NCI-H82 treated with DMSO at 0.1 percent for 48 hours (cell line): ENCODE measurements around the gene ZACN.
"Not testable (repeated sequence)": the region's sequence is repeated elsewhere in the genome, so short reads cannot be mapped to it uniquely, and the experiment has no call there.

ENCODE experiments used
- DNase-seq: peaks from one replicate; lab custom pipeline; 2025; ENCODE audit not compliant: unreplicated experiment; lab: John Stamatoyannopoulos, UW

Gene ZACN

GRCh38 chr17:76078860-76079534, at the start of gene ZACN:
Gene ZACN (plus strand): TSS chr17:76079182. CDS start chr17:76079265, 83 bp downstream.
- DNase-seq, result no peak

GRCh38 chr17:76032073-76032779, 46.8 kb upstream of the ZACN start:
- no peak for DNase-seq

GRCh38 chr17:76032780-76033108, 46.2 kb upstream of the ZACN start:
- no peak for DNase-seq

GRCh38 chr17:76033139-76033538, 45.8 kb upstream of the ZACN start:
- DNase-seq, result no peak

- DNase-seq, result no peak
These were observed 44.3 kb upstream of the ZACN start for GRCh38 chr17:76034428-76035350.

GRCh38 chr17:76036497-76037261, 42.3 kb upstream of the ZACN start:
- DNase-seq, result no peak

GRCh38 chr17:76038050-76038449, 40.9 kb upstream of the ZACN start:
- DNase-seq, result no peak

GRCh38 chr17:76039121-76039520, 39.9 kb upstream of the ZACN start:
- DNase-seq, result no peak

- no peak for DNase-seq
These were observed 38.6 kb upstream of the ZACN start for GRCh38 chr17:76040376-76040775.

- DNase-seq, result not testable (repeated sequence)
These were observed 36.1 kb upstream of the ZACN start for GRCh38 chr17:76042868-76043267.

- not testable (repeated sequence) for DNase-seq
These were observed 34.4 kb upstream of the ZACN start for GRCh38 chr17:76044475-76045007.

GRCh38 chr17:76046064-76046463, 32.9 kb upstream of the ZACN start:
- no peak for DNase-seq

GRCh38 chr17:76048025-76048605, 30.9 kb upstream of the ZACN start:
- DNase-seq, result no peak

GRCh38 chr17:76048711-76049110, 30.3 kb upstream of the ZACN start:
- no peak for DNase-seq

GRCh38 chr17:76049239-76049638, 29.7 kb upstream of the ZACN start:
- no peak for DNase-seq

- no peak for DNase-seq
These were observed 29.0 kb upstream of the ZACN start for GRCh38 chr17:76049836-76050537.

- no peak for DNase-seq
These were observed 28.2 kb upstream of the ZACN start for GRCh38 chr17:76050538-76051467.

- DNase-seq, result no peak
These were observed 27.4 kb upstream of the ZACN start for GRCh38 chr17:76051561-76051960.
